Motor neuron (in vitro differentiated cells): Measurements from ENCODE around the gene C1orf105. TPM values are rescaled to one million over a fixed set of nuclear protein-coding genes. Genes with fewer than 3 reads are reported as not detected.

Source experiments
- ATAC-seq, 8 experiments: fragments of 200-7000 bp; cut with Tn5 transposase; replicated peaks in 6 of 8; 2 replicates each; pipeline ENCODE4 v1.8.0; 2021; ENCODE audit warnings: mild to moderate bottlenecking in 8 of 8, moderate library complexity in 8 of 8
- H3K27ac ChIP-seq, 2 donors: fragments of 250-450 bp; sonication (Bioruptor Pico); 2 replicates each; pipeline ENCODE4 v1.9.0; 2021; ENCODE audit warnings: antibody characterized with exemption in 2 of 2, mild to moderate bottlenecking in 2 of 2, moderate library complexity in 1 of 2
- H3K4me1 ChIP-seq, 2 donors: fragments of 250-450 bp; sonication (Bioruptor Pico); replicated peaks in 1 of 2; 2 replicates each; pipeline ENCODE4 v1.6.1; 2021; ENCODE audit warnings: antibody characterized with exemption in 2 of 2, mild to moderate bottlenecking in 2 of 2, moderate library complexity in 1 of 2
- H3K4me3 ChIP-seq, 5 donors: fragments of 250-450 bp; sonication (Bioruptor Pico); 2 replicates each; pipeline ENCODE4 v1.9.0; 2021; ENCODE audit warnings: antibody characterized with exemption in 5 of 5, mild to moderate bottlenecking in 5 of 5, moderate library complexity in 4 of 5
- WGBS, 10 experiments: fragments of 450-650 bp; shearing (Covaris generic); methylation state at CpG; one replicate each; pipeline ENCODE4 v1.0.0; 2022; 5-methylcytosine and 5-hydroxymethylcytosine counted together
- in situ Hi-C, 9 experiments: fragments of 400-800 bp; cut with MboI; loops; one replicate each; pipeline ENCODE4 v1.15.0; 2021; ENCODE audit warnings: low sequenced_read_pairs in 9 of 9, low pct_unique_long_range_greater_than_20kb in 2 of 9; ENCODE audit not compliant: unreplicated experiment in 9 of 9
- total RNA-seq, 8 experiments: library from RNA; unstranded; fragments of 300-600 nt; gene quantifications; 2 replicates each; pipeline versions ENCODE4 v1.2.3 to v1.2.4, GENCODE V29; 2022

C1orf105 gene
- total RNA-seq, 8 experiments from 2014 or later, result 0.66 TPM; not detected in 7

GRCh38 chr1:172384656-172385055 is 35.8 kb upstream of the C1orf105 start:
- Histone ChIP-seq H3K27ac (no peak overlapping the region), H3K4me3 (no peak overlapping the region), H3K4me1 (no peaks in the 10 kb centered on the region)
- in situ Hi-C loops, result loop anchor here in 2 of 9 experiments (25.0 kb wide), 1 partner anchor 247 kb away; no protein-coding TSS in a partner anchor
- peak in 3 of 8 experiments; percentile 37 to 79 (median 71) for ATAC-seq
- 0 to 100% (median 88%) methylated on average over 1 of the region's 1 CpG; no CpG with 5 or more reads in 6 of the 10 experiments for WGBS, 10 experiments

GRCh38 chr1:172386046-172386445 is 34.4 kb upstream of the C1orf105 start:
- no peak overlapping the region for H3K27ac ChIP-seq
- 83 to 100% (median 100%) methylated on average over 1 to 2 of the region's 2 CpGs; no CpG with 5 or more reads in 2 of the 10 experiments for WGBS, 10 experiments
- in situ Hi-C loops, result loop anchor here in 2 of 9 experiments (25.0 kb wide), 1 partner anchor 249 kb away; no protein-coding TSS in a partner anchor
- no peak overlapping the region for H3K4me3 ChIP-seq
- H3K4me1 ChIP-seq, result peaks cover 0 to 3% of the 10 kb centered on the region in 2 donors
- no peak for ATAC-seq

DNA sequence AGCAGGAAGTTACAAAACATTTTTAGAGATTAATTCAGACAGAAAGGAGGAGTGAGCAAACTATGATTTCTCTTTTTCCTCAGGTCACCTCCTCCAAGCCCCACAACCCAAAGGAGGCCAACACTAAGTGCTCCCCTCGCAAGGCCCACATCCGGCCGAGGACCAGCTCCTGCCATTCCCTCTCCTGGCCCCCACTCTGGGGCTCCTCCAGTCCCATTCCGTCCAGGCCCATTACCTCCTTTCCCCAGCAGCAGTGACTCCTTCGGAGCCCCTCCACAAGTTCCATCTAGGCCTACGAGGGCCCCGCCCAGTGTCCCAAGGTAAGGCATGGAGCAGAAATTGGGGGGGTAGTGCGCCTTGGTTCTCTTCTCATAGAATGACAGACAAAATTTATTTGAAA is 32.0 kb upstream of the C1orf105 start:
- H3K4me1 ChIP-seq, result peaks cover 4 to 10% of the 10 kb centered on the region in 2 donors
- 80 to 100% (median 92%) methylated on average over 2 to 8 of the region's 8 CpGs; no CpG with 5 or more reads in 1 of the 10 experiments for WGBS, 10 experiments
- H3K4me3 ChIP-seq, result no peak overlapping the region
- in situ Hi-C loops, result loop anchor here in 2 of 9 experiments (25.0 kb wide), 1 partner anchor 251 kb away; no protein-coding TSS in a partner anchor
- no peak for ATAC-seq
- H3K27ac ChIP-seq, result no peak overlapping the region

GRCh38 chr1:172390301-172390682 is 30.2 kb upstream of the C1orf105 start:
- in situ Hi-C loops, result loop anchor here in 2 of 9 experiments (25.0 kb wide), 1 partner anchor 253 kb away; no protein-coding TSS in a partner anchor
- Histone ChIP-seq H3K4me3 (no peak overlapping the region), H3K27ac (no peak overlapping the region), H3K4me1 (peaks cover 5 to 16% of the 10 kb centered on the region in 2 donors)
- 6 to 67% (median 28%) methylated on average over 1 to 3 of the region's 3 CpGs; no CpG with 5 or more reads in 1 of the 10 experiments for WGBS, 10 experiments
- ATAC-seq, result peak in 3 of 8 experiments; percentile 53 to 64 (median 57)

GRCh38 chr1:172390683-172391551 is 29.6 kb upstream of the C1orf105 start:
- Histone ChIP-seq H3K27ac (no peak overlapping the region), H3K4me3 (no peak overlapping the region), H3K4me1 (peaks cover 5 to 16% of the 10 kb centered on the region in 2 donors)
- in situ Hi-C loops, result loop anchor here in 2 of 9 experiments (25.0 kb wide), 1 partner anchor 254 kb away; no protein-coding TSS in a partner anchor
- peak in 3 of 8 experiments; percentile 83 to 93 (median 91) for ATAC-seq
- WGBS, 10 experiments, result 0 to 92% (median 65%) methylated on average over 3 to 9 of the region's 9 CpGs

- Histone ChIP-seq H3K4me3 (no peak overlapping the region), H3K4me1 (peaks cover 5 to 16% of the 10 kb centered on the region in 2 donors), H3K27ac (no peak overlapping the region)
- WGBS, 10 experiments, result 33 to 100% (median 100%) methylated on average over 1 of the region's 1 CpG; no CpG with 5 or more reads in 3 of the 10 experiments
- in situ Hi-C loops, result loop anchor here in 2 of 9 experiments (25.0 kb wide), 1 partner anchor 255 kb away; no protein-coding TSS in a partner anchor
- ATAC-seq, result no peak
Measured at GRCh38 chr1:172391976-172392375, 28.5 kb upstream of the C1orf105 start.

DNA sequence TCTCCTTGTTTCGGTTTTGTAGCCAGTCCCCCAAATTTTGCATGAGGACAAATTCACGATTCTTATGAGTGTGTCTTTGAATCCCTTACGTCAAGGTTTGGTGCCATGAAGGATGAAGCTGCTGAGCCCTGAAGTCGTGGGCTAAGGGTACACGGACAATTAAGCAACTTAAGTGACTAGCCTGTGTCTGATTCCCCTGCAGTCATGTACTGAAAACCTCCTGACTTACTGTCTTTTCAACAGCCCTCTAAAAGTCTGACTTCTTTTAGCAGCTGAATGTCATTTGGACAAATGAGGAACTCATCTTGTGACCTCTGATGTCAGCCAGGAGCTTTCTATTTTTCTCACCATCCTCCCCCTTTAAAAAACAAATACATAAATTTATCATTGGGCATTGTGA is 27.1 kb upstream of the C1orf105 start:
- no peak overlapping the region for H3K4me3 ChIP-seq
- peaks cover 5 to 16% of the 10 kb centered on the region in 2 donors for H3K4me1 ChIP-seq
- no peak overlapping the region for H3K27ac ChIP-seq
- in situ Hi-C loops, result loop anchor here in 2 of 9 experiments (25.0 kb wide), 1 partner anchor 256 kb away; no protein-coding TSS in a partner anchor
- ATAC-seq, result peak in 5 of 8 experiments; percentile 11 to 71 (median 49)
- WGBS, 10 experiments, result 10 to 100% (median 72%) methylated on average over 1 to 5 of the region's 5 CpGs

DNA sequence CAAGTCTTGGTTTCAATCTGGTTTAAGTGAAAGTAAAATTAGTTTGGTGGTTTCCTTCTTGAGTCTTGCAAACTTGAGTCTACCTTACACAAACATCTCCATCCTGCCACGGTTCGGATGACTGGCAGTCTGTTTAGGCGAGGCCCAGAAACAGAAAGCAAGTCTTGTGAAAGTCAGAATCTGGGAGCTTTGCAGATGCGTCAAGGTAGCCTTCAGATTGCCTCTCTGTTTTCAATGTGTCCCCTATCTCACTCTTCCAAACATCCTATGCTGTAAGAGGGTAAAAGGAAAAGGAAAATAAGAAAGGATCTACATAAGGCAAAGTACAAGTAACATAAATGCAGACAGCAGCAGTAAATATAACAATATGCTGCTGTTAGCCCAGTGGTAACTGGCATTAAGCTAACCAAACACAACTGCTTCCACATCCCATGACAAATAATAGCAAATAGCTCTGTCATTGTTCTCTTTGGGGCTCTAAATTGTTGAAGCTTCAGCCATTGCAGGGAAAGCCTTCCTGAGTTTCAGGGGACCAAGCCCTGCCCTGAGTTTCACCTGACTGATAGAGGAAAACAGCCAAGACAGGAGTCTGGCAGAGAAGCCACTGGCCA is 26.2 kb upstream of the C1orf105 start:
- in situ Hi-C loops, result loop anchor here in 2 of 9 experiments (25.0 kb wide), 1 partner anchor 257 kb away; no protein-coding TSS in a partner anchor
- 19 to 100% (median 84%) methylated on average over 2 to 4 of the region's 4 CpGs; no CpG with 5 or more reads in 2 of the 10 experiments for WGBS, 10 experiments
- peak in 4 of 8 experiments; percentile 3 to 39 (median 16) for ATAC-seq
- peaks cover 10 to 16% of the 10 kb centered on the region in 2 donors for H3K4me1 ChIP-seq
- H3K27ac ChIP-seq, result no peak overlapping the region
- no peak overlapping the region for H3K4me3 ChIP-seq

GRCh38 chr1:172394811-172395210 is 25.7 kb upstream of the C1orf105 start:
- in situ Hi-C loops, result loop anchor here in 2 of 9 experiments (25.0 kb wide), 1 partner anchor 258 kb away; no protein-coding TSS in a partner anchor
- Histone ChIP-seq H3K4me3 (no peak overlapping the region), H3K4me1 (peaks cover 12 to 16% of the 10 kb centered on the region in 2 donors), H3K27ac (no peak overlapping the region)
- ATAC-seq, result peak in 1 of 8 experiments; percentile 7
- WGBS, 10 experiments, result 57 to 100% (median 91%) methylated on average over 1 to 5 of the region's 5 CpGs

DNA sequence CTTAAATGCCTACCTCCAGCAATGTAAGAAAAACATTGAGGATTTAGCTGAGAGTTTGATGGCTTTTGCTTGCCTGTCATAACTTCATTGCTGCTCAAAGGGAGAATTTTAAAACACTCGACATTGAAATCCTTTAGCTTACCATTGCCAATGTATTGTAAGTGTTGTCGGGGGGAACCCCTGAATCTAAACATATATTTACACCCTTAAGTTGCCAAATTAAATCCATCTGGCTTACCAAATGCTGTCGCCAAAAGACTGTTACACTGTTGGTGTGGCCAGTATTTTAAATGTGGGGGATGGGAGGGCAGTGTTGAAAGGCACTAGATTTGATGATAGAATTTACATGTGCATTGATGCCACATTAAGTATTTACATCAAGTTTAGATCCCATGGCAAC is 24.9 kb upstream of the C1orf105 start:
- peaks cover 12 to 16% of the 10 kb centered on the region in 2 donors for H3K4me1 ChIP-seq
- ATAC-seq, result no peak
- H3K4me3 ChIP-seq, result no peak overlapping the region
- no peak overlapping the region for H3K27ac ChIP-seq
- 38 to 100% (median 83%) methylated on average over 1 to 3 of the region's 3 CpGs; no CpG with 5 or more reads in 1 of the 10 experiments for WGBS, 10 experiments
- in situ Hi-C loops, result loop anchor here in 2 of 9 experiments (25.0 kb wide), 1 partner anchor 258 kb away; no protein-coding TSS in a partner anchor

GRCh38 chr1:172397221-172397620 is 23.3 kb upstream of the C1orf105 start:
- no peak for ATAC-seq
- WGBS, 10 experiments, result 41 to 100% (median 87%) methylated on average over 2 to 3 of the region's 3 CpGs; no CpG with 5 or more reads in 1 of the 10 experiments
- Histone ChIP-seq H3K4me1 (peaks cover 12 to 13% of the 10 kb centered on the region in 2 donors), H3K4me3 (no peak overlapping the region), H3K27ac (no peak overlapping the region)
- in situ Hi-C loops, result loop anchor here in 2 of 9 experiments (25.0 kb wide), 1 partner anchor 260 kb away; no protein-coding TSS in a partner anchor

DNA sequence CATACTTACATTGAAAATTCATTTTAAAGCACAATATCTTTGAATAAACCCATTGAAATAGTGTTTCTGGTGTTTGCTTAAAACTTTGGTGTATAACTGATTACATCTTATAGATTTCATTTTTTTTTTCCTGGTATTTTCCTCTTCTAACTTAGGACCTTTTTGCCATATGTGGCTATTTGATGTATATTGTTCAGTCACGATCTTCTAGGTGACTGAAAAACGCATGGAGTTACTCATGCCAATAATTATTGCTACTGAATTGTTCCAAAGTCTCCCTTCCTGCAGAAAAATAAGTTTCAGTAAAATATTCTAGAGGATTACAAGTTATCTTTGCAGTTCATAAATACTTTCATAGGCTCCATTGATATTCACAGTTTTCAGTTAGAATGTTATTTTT is 22.9 kb upstream of the C1orf105 start:
- 30 to 100% (median 90%) methylated on average over 2 of the region's 2 CpGs; no CpG with 5 or more reads in 1 of the 10 experiments for WGBS, 10 experiments
- no peak overlapping the region for H3K27ac ChIP-seq
- in situ Hi-C loops, result loop anchor here in 2 of 9 experiments (25.0 kb wide), 1 partner anchor 260 kb away; no protein-coding TSS in a partner anchor
- peaks cover 12 to 13% of the 10 kb centered on the region in 2 donors for H3K4me1 ChIP-seq
- ATAC-seq, result no peak
- H3K4me3 ChIP-seq, result no peak overlapping the region
